Adrenal gland (tissue), 12 donors: ENCODE results near the gene MVB12B. TPM values are rescaled to one million over a fixed set of nuclear protein-coding genes. Genes with fewer than 3 reads are reported as not detected.
A peak's percentile ranks its signal among the peaks of the same experiment; 100 is the strongest.

ENCODE experiments used
- DNase-seq, 7 donors: peaks; one replicate each; pipeline ENCODE4 v3.0.0-alpha.2; 2019 to 2020
- H3K27ac ChIP-seq, 5 donors: fragments of 200-600 bp; sonication (generic) in 4 of 5; 1 replicate in 3 of 5; 2 replicates in 2 of 5; pipeline versions ENCODE4 v1.5.1 to v1.8.0; 2016 to 2020; ENCODE audit warnings: mild to moderate bottlenecking in 1 of 5
- H3K27me3 ChIP-seq: fragments of 200-600 bp; 2 replicates; pipeline ENCODE4 v1.8.0; 2021
- H3K36me3 ChIP-seq, 2 donors: fragments of 200-600 bp; replicated peaks in 1 of 2; 1 replicate in 1 of 2; 2 replicates in 1 of 2; pipeline versions ENCODE4 v1.5.1 to v1.8.0; 2018 to 2022
- H3K4me1 ChIP-seq, 2 donors: fragments of 200-600 bp; replicated peaks in 1 of 2; 1 replicate in 1 of 2; 2 replicates in 1 of 2; pipeline versions ENCODE4 v1.5.1 to v1.8.0; 2018 to 2021
- H3K4me3 ChIP-seq, 4 donors: fragments of 200-600 bp; sonication (generic) in 3 of 4; one replicate each; pipeline ENCODE4 v1.5.1; 2016 to 2018
- H3K9me3 ChIP-seq, 3 donors: fragments of 200-600 bp; sonication (generic) in 1 of 3; replicated peaks in 1 of 3; 1 replicate in 2 of 3; 2 replicates in 1 of 3; pipeline versions ENCODE4 v1.5.1 to v1.8.0; 2016 to 2021
- POLR2A ChIP-seq, 2 donors: fragments of 450-650 bp; IDR thresholded peaks; one replicate each; pipeline ENCODE4 v1.6.1; 2017; ENCODE audit warnings: antibody characterized with exemption in 2 of 2, mild to moderate bottlenecking in 2 of 2, moderate library complexity in 1 of 2
- WGBS, 4 donors: extraction: QIAGEN DNeasy Blood & Tissue Kit in 2 of 4; methylation state at CpG; one replicate each; pipeline versions ENCODE4 v1.1.5 to v1.1.7; 2013 to 2017; 5-methylcytosine and 5-hydroxymethylcytosine counted together
- intact Hi-C, 2 donors: fragments of 100-400 bp; cut with DNase I; formaldehyde crosslinking; loops; one replicate each; pipeline versions ENCODE4 v1.14.1 to v1.15.0; 2022 to 2023
- polyA plus RNA-seq, 3 donors: library from polyadenylated mRNA; stranded (reverse); fragments of 200-250 nt in 2 of 3; fragments of 350-450 nt in 1 of 3; fragmentation: Illumina TruSeq in 1 of 3; extraction: RNeasy Lipid Tissue Mini Kit (QIAGEN cat#74804) in 1 of 3; gene quantifications; one replicate each; pipeline ENCODE4 v1.2.3, GENCODE V29; 2013 to 2014
- total RNA-seq, 9 donors: library from RNA; depleted of rRNA in 4 of 9; stranded (reverse); fragments of >200 nt in 4 of 9; fragments of 120-200 nt in 1 of 9; fragmentation: NEBNext Ultra II Directional in 1 of 9; extraction: Animal tissue kit (Norgen Biotek cat#: 25700) in 1 of 9; gene quantifications; one replicate each; pipeline versions ENCODE4 v1.1.0 to v1.2.4, GENCODE V29; 2013 to 2023
- TF ChIP-seq, protein P1 (sequence below), 6 experiments: fragments of 450-650 bp in 4 of 6; fragments of 200-600 bp in 2 of 6; sonication (generic) in 1 of 6; IDR thresholded peaks; 1 replicate in 5 of 6; 2 replicates in 1 of 6; pipeline versions ENCODE4 v1.5.1 to v1.8.0; 2016 to 2021; ENCODE audit warnings: antibody characterized with exemption in 6 of 6, mild to moderate bottlenecking in 2 of 6, moderate library complexity in 1 of 6
- donor health status: healthy with polysubstance abuse.
- donor health status: Bipolar disorder and iron deficiency.
- donor health status: DM: yes; HTN: yes; CAD: no.
- donor health status: DM: no; HTN: no; CAD: no.
- donor health status: DM: no; HTN: no; CAD: no.
- donor health status: DM: yes; HTN: yes; CAD: no.

The MVB12B gene
- total and polyA plus RNA-seq, 12 donors = 3.7 to 20.5 (median 12.8) TPM

DNA sequence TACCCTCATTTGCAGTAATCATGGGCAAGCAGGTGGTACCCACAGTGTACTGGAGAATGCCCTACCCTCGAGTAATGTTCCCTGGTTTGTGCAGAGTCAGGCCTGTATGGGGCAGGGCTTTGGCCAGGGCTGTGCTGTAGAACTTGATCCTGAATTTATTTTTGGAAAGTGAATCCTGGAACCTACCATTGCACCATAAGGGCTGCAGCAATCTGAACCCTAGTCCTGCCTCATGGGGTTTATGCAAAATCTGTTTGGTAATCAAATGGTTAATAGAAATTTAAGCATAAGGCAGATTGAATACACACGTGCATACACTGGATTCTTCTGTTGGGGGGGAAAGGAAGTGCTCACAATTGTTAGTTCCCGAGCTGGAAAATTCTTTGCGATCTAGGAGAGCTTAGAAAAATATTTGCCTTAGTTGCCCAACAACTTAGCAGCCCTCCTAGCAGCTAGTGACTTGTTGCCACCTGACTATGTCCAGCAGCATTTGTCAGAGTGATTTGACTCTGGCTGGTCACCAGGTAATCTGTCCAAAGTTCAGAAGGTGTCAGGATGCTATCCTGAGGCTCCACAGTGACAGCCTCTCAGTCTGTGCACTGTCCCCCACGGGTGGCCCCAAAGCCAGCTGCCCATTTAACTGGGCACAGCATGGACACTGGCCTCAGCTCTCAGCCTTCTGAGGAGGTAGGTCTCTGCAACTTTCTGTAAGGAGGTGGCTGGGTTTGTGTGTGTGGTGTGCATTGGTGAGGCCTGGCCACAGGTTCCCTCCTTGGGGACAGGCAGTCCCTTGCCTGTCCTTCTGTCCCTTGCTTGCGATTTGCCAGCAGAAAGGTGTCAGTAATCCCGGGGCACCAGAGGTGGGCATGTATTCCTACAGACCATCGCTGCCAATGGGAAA, 8.3 kb downstream of the MVB12B start:
- WGBS, 4 donors = 52 to 67% (median 62%) methylated on average over 7 to 8 of the region's 8 CpGs
- peaks cover 0 to 42% of the 10 kb centered on the region in 2 donors for H3K4me1 ChIP-seq
- no peak for DNase-seq
- no peaks in the 10 kb centered on the region for H3K9me3 ChIP-seq
- H3K4me3 ChIP-seq = no peak overlapping the region
- no peaks in the 10 kb centered on the region for H3K36me3 ChIP-seq
- H3K27ac ChIP-seq = peak overlapping the region in 1 of 5 donors; percentile 4
- intact Hi-C loops = loop anchor here in 1 of 2 donors (10.0 kb wide), 1 partner anchor 50 kb away; no protein-coding TSS in a partner anchor
- no peak for TF ChIP-seq POLR2A (IDR thresholded peaks at IDR 0.05)
- TF ChIP-seq, protein P1, sequence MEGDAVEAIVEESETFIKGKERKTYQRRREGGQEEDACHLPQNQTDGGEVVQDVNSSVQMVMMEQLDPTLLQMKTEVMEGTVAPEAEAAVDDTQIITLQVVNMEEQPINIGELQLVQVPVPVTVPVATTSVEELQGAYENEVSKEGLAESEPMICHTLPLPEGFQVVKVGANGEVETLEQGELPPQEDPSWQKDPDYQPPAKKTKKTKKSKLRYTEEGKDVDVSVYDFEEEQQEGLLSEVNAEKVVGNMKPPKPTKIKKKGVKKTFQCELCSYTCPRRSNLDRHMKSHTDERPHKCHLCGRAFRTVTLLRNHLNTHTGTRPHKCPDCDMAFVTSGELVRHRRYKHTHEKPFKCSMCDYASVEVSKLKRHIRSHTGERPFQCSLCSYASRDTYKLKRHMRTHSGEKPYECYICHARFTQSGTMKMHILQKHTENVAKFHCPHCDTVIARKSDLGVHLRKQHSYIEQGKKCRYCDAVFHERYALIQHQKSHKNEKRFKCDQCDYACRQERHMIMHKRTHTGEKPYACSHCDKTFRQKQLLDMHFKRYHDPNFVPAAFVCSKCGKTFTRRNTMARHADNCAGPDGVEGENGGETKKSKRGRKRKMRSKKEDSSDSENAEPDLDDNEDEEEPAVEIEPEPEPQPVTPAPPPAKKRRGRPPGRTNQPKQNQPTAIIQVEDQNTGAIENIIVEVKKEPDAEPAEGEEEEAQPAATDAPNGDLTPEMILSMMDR (IDR thresholded peaks at IDR 0.05) = no peak
- H3K27me3 ChIP-seq = no peaks in the 10 kb centered on the region

DNA sequence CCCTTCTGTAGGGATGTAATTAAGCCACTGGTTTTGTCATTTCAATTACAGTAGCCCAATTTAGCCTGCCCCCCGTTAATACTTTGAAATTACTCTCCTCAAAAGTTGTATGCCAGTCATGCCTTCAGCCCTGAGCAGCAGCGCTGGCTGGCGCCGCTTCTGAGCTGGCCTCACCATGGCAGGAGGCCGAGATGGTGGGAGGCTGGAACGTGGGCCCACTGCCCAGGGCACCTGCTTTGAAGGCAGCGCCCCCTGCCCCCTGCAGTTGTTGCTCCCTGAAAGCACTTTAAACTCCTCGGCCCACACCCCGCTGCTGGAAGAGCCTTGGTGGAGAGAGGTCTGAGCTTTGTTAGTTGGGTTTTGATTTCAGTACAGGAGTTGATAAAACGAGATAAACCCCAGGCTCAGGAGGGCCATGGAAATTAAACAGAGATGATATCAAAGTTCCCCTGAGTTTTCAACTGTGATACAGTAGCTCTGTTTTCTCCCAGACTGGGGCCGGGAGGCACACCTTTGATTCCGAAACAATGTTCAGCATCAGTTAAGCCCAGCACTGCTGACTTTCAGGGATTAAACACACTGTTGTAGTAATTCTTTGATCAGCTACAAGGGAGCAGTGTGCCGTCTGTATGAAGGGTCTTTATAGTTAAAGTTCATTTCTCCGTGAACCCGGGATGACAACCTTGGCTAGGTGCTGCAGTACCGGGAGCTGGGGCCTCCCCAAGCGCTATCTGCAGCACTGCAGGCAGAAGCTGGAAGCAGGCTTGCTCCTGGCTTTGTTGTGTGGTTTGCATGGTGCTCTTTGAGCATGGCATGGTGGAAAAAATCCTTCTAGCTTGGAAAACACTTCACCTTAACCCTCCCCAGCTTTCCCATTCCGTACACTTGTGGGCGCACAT, 9.5 kb downstream of the MVB12B start:
- DNase-seq = no peak
- Histone ChIP-seq H3K27ac (peak overlapping the region in 2 of 5 donors; percentile 4 to 8), H3K9me3 (no peaks in the 10 kb centered on the region), H3K4me1 (peaks cover 0 to 42% of the 10 kb centered on the region in 2 donors), H3K27me3 (no peaks in the 10 kb centered on the region), H3K36me3 (peaks cover 0 to 7% of the 10 kb centered on the region in 2 donors), H3K4me3 (no peak overlapping the region)
- intact Hi-C loops = loop anchor here in 1 of 2 donors (10.0 kb wide), 1 partner anchor 49 kb away; no protein-coding TSS in a partner anchor
- WGBS, 4 donors = 89 to 91% (median 90%) methylated on average over 17 to 19 of the region's 19 CpGs
- TF ChIP-seq, protein P1 (IDR thresholded peaks at IDR 0.05) = no peak
- TF ChIP-seq POLR2A (IDR thresholded peaks at IDR 0.05) = no peak

DNA sequence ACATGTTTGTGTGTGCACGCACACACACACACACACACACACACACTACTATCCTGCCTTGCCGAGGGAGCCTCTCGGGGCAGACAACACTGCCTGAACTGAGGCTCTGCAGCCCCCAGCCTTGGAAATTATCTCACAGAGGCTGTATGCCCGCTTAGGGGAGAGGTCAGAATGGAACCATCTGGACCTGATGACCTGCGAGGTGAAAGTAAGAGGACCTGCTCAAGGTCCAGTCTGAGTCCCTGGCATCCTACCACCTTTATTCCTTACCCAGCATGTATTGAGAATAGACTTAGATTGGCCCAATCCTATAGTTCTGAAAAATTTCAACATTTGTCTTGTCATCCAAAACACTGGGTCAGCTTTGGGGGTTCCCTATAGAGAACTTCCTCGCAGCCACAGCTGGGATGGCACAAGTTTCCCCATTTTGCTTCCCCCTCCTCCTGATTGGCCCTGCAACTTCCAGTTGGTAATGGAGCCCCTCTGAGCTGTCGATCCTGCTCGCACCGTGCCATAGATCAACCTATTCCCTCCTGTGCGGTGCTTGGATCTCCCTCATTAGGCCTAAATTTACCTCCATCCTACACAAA, 10.2 kb downstream of the MVB12B start:
- TF ChIP-seq, protein P1 (IDR thresholded peaks at IDR 0.05) = no peak
- H3K27ac ChIP-seq = peak overlapping the region in 1 of 5 donors; percentile 8
- intact Hi-C loops = loop anchor here in 1 of 2 donors (10.0 kb wide), 1 partner anchor 48 kb away; no protein-coding TSS in a partner anchor
- H3K4me3 ChIP-seq = no peak overlapping the region
- 85 to 87% (median 87%) methylated on average over 10 of the region's 10 CpGs for WGBS, 4 donors
- no peak for DNase-seq
- H3K27me3 ChIP-seq = no peaks in the 10 kb centered on the region
- H3K36me3 ChIP-seq = peaks cover 0 to 11% of the 10 kb centered on the region in 2 donors
- H3K4me1 ChIP-seq = peaks cover 0 to 41% of the 10 kb centered on the region in 2 donors
- H3K9me3 ChIP-seq = no peaks in the 10 kb centered on the region
